Activated CD8-positive, alpha-beta T cell treated with anti-CD3 and anti-CD28 coated beads for 36 hours (primary cell): ENCODE measurements around the gene GSTM3. TPM values are rescaled to one million over a fixed set of nuclear protein-coding genes. Genes with fewer than 3 reads are reported as not detected.
"Not testable (repeated sequence)": the region's sequence is repeated elsewhere in the genome, so short reads cannot be mapped to it uniquely, and the experiment has no call there.

Experiments
- ATAC-seq: fragments of 200-7000 bp; cut with Tn5 transposase; one replicate; pipeline ENCODE4 v1.10.0; 2021; ENCODE audit warnings: mild to moderate bottlenecking, moderate library complexity
- CTCF ChIA-PET: fragments of 350-600 bp; sonication (Branson Sonifier 250); formaldehyde crosslinking; loops from one replicate; lab custom pipeline; 2021; ENCODE audit warnings: antibody characterized with exemption; lab: Charles Lee
- POLR2A ChIA-PET: fragments of 350-600 bp; sonication (Branson Sonifier 250); formaldehyde crosslinking; loops from one replicate; lab custom pipeline; 2021; ENCODE audit warnings: antibody characterized with exemption; lab: Charles Lee
- DNase-seq: peaks from one replicate; pipeline ENCODE4 v3.0.0-alpha.2; 2020
- H3K27ac Mint-ChIP-seq: one replicate; pipeline ENCODE4 v1.8.0; 2021; ENCODE audit warnings: mild to moderate bottlenecking, mixed read lengths
- H3K27me3 Mint-ChIP-seq: one replicate; pipeline ENCODE4 v1.8.0; 2021; ENCODE audit warnings: mixed read lengths
- H3K36me3 Mint-ChIP-seq: one replicate; pipeline ENCODE4 v1.8.0; 2021; ENCODE audit warnings: low read depth, mixed read lengths
- H3K4me1 Mint-ChIP-seq: one replicate; pipeline ENCODE4 v1.8.0; 2021; ENCODE audit warnings: low read depth, mixed read lengths
- H3K4me3 Mint-ChIP-seq: one replicate; pipeline ENCODE4 v1.8.0; 2021; ENCODE audit warnings: mild to moderate bottlenecking, moderate library complexity, mixed read lengths
- H3K9me3 Mint-ChIP-seq: one replicate; pipeline ENCODE4 v1.8.0; 2021; ENCODE audit warnings: mixed read lengths
- intact Hi-C: fragments of 100-400 bp; cut with micrococcal nuclease; formaldehyde crosslinking; loops from one replicate; pipeline ENCODE4 v1.10.0; 2022
- total RNA-seq, 2 experiments: library from RNA; stranded (reverse); gene quantifications; one replicate each; pipeline ENCODE4 v1.2.3, GENCODE V29; 2021
- TF ChIP-seq, protein P1 (sequence below): fragments of 200-600 bp; IDR thresholded peaks from one replicate; pipeline ENCODE4 v1.8.0; 2022; ENCODE audit warnings: antibody characterized with exemption, mild to moderate bottlenecking

GSTM3 gene
- total RNA-seq, 2 experiments from 2014 or later, result 40.8 to 42.0 TPM

DNA sequence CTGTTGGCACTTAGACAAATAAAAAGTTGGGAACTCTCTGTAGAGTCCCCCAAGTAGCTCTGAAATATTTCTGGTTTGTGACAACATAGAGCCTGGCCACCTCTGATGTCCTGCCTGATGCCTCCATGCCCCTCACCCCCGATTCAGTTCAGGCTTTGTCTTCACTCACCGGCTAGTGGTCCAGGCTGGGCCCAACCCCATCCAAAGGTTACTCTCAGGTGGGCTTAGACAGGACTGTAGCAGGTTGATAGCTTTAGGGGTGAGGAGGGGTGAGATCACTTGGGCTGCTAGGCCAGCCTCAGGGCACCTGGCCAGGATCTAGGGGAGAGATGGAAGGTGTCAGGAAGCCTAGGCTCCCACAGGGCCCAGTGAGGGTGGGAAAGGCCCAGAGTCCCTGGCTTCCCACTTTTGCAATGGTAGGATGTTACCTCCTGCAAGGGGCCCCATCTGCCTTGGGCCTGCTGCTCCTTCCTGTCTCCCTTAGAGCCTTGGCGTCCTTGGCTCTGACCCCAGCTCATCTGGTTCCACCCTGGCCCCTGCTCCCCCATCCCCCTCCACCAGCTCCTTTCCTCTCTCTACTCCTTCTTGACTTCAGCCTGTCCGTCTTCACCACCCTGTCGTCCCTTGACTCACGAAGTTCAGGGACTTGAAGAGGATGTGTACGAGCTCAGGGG lies 16.1 kb upstream of the GSTM3 start:
- Mint-ChIP-seq H3K9me3 (no peaks in the 10 kb centered on the region), H3K4me3 (no peak overlapping the region), H3K27me3 (no peaks in the 10 kb centered on the region), H3K36me3 (no peaks in the 10 kb centered on the region), H3K27ac (no peak overlapping the region), H3K4me1 (no peaks in the 10 kb centered on the region)
- intact Hi-C loops, result no loop called here
- TF ChIP-seq, protein P1, sequence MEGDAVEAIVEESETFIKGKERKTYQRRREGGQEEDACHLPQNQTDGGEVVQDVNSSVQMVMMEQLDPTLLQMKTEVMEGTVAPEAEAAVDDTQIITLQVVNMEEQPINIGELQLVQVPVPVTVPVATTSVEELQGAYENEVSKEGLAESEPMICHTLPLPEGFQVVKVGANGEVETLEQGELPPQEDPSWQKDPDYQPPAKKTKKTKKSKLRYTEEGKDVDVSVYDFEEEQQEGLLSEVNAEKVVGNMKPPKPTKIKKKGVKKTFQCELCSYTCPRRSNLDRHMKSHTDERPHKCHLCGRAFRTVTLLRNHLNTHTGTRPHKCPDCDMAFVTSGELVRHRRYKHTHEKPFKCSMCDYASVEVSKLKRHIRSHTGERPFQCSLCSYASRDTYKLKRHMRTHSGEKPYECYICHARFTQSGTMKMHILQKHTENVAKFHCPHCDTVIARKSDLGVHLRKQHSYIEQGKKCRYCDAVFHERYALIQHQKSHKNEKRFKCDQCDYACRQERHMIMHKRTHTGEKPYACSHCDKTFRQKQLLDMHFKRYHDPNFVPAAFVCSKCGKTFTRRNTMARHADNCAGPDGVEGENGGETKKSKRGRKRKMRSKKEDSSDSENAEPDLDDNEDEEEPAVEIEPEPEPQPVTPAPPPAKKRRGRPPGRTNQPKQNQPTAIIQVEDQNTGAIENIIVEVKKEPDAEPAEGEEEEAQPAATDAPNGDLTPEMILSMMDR, result no peak
- ChIA-PET CTCF (interaction anchor here (1.2 to 1.4 kb wide), 2 partner anchors 113 to 117 kb away, joined by 3 to 5 read pairs; no protein-coding TSS in a partner anchor), POLR2A (no interaction called here)
- no peak for DNase-seq
- no peak for ATAC-seq

DNA sequence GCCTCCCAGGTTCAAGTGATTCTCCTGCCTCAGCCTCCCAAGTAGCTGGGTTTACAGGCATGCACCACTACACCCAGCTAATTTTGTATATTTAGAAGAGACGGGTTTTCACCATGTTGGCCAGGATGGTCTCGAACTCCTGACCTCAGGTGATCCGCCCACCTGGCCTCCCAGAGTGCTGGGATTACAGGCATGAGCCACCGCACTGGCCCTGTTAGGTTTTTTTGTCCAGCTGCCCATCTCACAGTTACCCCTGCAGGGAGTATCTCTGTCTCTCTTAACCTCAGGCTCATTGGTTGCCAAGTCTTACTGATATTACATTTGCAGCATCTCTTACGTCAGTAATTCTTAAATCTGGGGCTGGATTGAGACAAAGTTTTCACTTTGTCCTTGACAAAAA lies 15.5 kb upstream of the GSTM3 start:
- DNase-seq, POLR2A ChIA-PET, H3K27ac Mint-ChIP-seq: not testable (repeated sequence)

DNA sequence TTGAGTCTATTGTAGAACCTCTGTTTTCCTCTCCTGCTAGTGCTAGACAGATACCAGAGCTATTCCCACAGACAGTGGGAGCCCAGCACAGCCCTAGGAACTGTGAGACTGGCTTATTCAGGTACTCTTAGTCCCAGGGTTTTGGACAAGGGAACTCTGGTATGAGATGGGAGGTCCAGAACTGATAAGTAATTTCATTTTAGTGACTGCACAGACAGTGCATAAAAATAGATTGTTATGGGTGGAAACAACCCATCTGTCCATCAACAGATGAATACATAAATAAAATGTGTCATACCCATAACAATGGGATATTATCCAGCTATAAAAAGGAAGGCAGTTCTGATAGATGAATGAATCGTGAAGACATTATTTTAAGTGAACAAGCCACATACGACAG lies 13.9 kb upstream of the GSTM3 start:
- Mint-ChIP-seq H3K36me3 (no peaks in the 10 kb centered on the region), H3K27me3 (no peaks in the 10 kb centered on the region), H3K27ac (no peak overlapping the region), H3K4me3 (no peak overlapping the region), H3K9me3 (no peaks in the 10 kb centered on the region), H3K4me1 (no peaks in the 10 kb centered on the region)
- ATAC-seq (no peak), DNase-seq (no peak)
- TF ChIP-seq, protein P1, result no peak
- ChIA-PET POLR2A (no interaction called here), CTCF (interaction anchor here (1.6 to 2.9 kb wide), 3 partner anchors 114 to 257 kb away, joined by 3 to 15 read pairs (median 10); partner anchors contain the start of gene AHCYL1)
- intact Hi-C loops, result no loop called here

More for the DNA sequence above, 15.5 kb upstream of the GSTM3 start:
- H3K4me3 Mint-ChIP-seq, H3K4me1 Mint-ChIP-seq, ATAC-seq, H3K9me3 Mint-ChIP-seq, intact Hi-C loops, H3K27me3 Mint-ChIP-seq, H3K36me3 Mint-ChIP-seq: not testable (repeated sequence)
- CTCF ChIA-PET, result interaction anchor here (0.9 to 1.2 kb wide), 2 partner anchors 113 to 229 kb away, joined by 3 read pairs; partner anchors contain the start of gene AHCYL1

DNA sequence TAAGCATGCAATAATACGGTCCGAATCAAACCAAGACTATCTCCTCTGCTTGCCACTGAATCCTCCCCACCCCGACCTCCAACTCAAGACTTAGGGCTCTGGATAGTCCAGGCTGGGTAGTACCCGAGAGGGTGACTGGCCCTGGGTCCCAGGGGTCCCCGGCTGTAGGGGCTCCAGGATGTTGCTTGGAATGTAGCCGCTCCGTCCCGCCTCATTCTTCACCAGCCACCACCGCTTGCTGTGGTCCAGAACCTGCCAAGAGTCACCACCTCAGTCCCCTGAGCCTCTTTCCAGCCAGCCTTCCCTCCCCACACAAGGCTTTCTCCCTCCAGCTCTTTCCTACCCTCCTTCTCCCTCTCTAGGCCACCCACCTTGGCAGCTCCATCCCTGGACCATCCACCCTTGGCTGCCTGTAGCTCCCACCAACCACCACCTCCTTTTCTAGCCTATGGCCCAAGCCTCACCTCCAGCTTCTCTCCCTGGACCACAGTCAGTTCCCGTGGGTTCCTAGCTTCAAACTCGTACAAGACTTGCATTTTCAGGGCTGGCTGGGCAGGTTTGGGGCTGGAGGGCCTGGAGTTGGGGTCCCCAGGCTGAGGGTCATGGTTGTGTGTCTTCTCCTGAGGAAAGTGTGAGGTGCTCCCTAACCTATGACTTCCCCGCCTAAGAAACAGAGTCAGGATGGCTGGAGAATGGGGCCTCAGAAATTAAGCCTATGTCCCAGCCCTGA lies 10.9 kb upstream of the GSTM3 start:
- peaks cover 10% of the 10 kb centered on the region for H3K27me3 Mint-ChIP-seq
- TF ChIP-seq, protein P1, result no peak
- POLR2A ChIA-PET, result no interaction called here

DNA sequence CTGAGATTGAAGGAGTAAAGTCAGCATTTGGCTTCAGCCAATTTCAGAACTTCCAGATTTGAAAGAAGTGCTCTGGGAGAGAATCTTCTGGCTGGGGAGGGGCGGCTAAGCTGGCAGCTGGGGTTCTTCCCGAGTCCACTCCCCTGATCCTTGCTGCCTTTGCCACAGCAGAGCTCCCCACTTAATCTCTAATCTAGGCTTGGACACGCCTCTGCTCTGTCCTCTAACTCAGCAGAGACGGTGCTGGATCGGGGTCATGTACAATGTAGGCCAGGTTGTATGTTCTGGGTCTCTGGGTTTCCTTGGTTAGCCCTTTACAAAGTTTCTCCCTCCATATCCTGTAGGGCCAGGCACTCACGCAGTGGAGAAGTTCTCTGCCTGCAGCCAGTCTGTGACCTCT lies 10.1 kb upstream of the GSTM3 start:
- no peak for DNase-seq
- peaks cover 12% of the 10 kb centered on the region for H3K27me3 Mint-ChIP-seq
- CTCF ChIA-PET, result interaction anchor here (1.4 kb wide), 1 partner anchor 115 kb away, joined by 3 read pairs; no protein-coding TSS in a partner anchor
- no peak overlapping the region for H3K27ac Mint-ChIP-seq
- no peak for ATAC-seq
- H3K4me3 Mint-ChIP-seq, result no peak overlapping the region
- POLR2A ChIA-PET, result interaction anchor here (1.2 kb wide), 1 partner anchor 11 kb away, joined by 3 read pairs; no protein-coding TSS in a partner anchor
- no peaks in the 10 kb centered on the region for H3K36me3 Mint-ChIP-seq
- H3K4me1 Mint-ChIP-seq, result no peaks in the 10 kb centered on the region
- intact Hi-C loops, result no loop called here
- TF ChIP-seq, protein P1, result no peak
- H3K9me3 Mint-ChIP-seq, result no peaks in the 10 kb centered on the region

More for the DNA sequence above, 10.9 kb upstream of the GSTM3 start:
- CTCF ChIA-PET, result no interaction called here
- ATAC-seq (no peak), DNase-seq (no peak)
- Mint-ChIP-seq H3K4me3 (no peak overlapping the region), H3K4me1 (no peaks in the 10 kb centered on the region), H3K27ac (no peak overlapping the region), H3K9me3 (no peaks in the 10 kb centered on the region), H3K36me3 (no peaks in the 10 kb centered on the region)
- intact Hi-C loops, result no loop called here
